ENCODE data around the gene VSIR. TPM values are rescaled to one million over a fixed set of nuclear protein-coding genes. Genes with fewer than 3 reads are reported as not detected.

VSIR gene
- total RNA-seq = 10 to 100 TPM; 14.8 to 17.1 TPM

DNA sequence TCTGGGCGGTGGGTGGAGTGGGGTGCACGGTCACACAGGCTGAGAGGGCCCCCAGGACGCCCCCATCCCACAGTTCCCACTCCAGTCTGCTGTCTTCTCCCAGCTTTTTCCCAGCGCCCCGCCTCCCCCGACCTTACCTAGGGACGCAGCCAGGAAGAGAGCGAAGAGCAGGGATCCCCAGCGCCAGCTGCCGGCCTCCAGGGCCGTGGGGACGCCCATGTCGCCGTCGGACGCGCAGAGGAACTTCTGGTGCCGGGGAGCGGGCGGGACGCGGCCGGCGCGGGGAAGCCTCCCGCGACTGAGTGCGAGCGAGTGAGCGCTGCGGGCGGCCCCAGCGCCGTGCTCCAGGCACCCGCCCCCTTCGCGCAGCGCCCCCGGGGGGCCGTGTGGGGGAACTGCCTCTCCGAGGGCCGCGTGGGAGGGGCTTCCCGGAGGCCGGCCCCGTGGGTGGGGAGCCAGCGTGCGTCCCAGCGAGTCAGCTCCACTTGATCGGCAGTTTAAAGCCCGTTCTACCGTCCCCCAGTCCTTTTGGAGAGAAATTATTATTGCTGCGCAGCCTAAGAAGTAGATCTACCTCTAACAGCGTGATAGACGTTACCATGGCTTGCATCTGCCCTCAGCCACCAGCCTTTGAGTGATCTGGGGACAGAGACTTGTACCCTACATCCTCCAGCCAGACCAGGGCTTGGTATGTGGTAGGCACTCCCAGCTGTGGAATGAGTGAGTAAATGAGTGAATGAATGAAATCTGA lies at the start of gene VSIR:
Gene VSIR (minus strand): TSS at position 300 of the 751 bp plus-strand sequence. CDS start 81 bp downstream, at position 219.
- 0 to 2% methylated on average over 5 to 48 of the region's 55 CpGs for WGBS, 2 donors
- peak; percentile 82 for ATAC-seq

GRCh38 chr10:71821909-71822763 lies 48.8 kb upstream of the VSIR start:
- no peaks in the 10 kb centered on the region for H3K9me3 ChIP-seq
- intact Hi-C loops (cut with DNase I) = no loop called here
- no peaks in the 10 kb centered on the region for H3K4me1 ChIP-seq
- no peak overlapping the region for H3K27ac ChIP-seq
- no peaks in the 10 kb centered on the region for H3K27me3 ChIP-seq
- WGBS, 2 donors = 72 to 87% methylated on average over 6 to 9 of the region's 9 CpGs
- ATAC-seq = no peak
- no peak for DNase-seq
- TF ChIP-seq POLR2A (IDR thresholded peaks at IDR 0.05) = no peak
- TF ChIP-seq, protein P1, sequence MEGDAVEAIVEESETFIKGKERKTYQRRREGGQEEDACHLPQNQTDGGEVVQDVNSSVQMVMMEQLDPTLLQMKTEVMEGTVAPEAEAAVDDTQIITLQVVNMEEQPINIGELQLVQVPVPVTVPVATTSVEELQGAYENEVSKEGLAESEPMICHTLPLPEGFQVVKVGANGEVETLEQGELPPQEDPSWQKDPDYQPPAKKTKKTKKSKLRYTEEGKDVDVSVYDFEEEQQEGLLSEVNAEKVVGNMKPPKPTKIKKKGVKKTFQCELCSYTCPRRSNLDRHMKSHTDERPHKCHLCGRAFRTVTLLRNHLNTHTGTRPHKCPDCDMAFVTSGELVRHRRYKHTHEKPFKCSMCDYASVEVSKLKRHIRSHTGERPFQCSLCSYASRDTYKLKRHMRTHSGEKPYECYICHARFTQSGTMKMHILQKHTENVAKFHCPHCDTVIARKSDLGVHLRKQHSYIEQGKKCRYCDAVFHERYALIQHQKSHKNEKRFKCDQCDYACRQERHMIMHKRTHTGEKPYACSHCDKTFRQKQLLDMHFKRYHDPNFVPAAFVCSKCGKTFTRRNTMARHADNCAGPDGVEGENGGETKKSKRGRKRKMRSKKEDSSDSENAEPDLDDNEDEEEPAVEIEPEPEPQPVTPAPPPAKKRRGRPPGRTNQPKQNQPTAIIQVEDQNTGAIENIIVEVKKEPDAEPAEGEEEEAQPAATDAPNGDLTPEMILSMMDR (IDR thresholded peaks at IDR 0.05) = no peak
- H3K4me3 ChIP-seq = no peak overlapping the region
- H3K36me3 ChIP-seq (replicated peaks in 1 of 2; ENCODE audit: insufficient read depth in 1 of 2, low read depth in 2 of 2) = peaks cover 25 to 63% of the 10 kb centered on the region in 2 donors

More for the DNA sequence above, at the start of gene VSIR:
- no peaks in the 10 kb centered on the region for H3K9me3 ChIP-seq
- intact Hi-C loops (cut with DNase I) = no loop called here
- no peaks in the 10 kb centered on the region for H3K36me3 ChIP-seq (replicated peaks in 1 of 2; ENCODE audit: insufficient read depth in 1 of 2, low read depth in 2 of 2)
- peak within 1 kb of the TSS; percentile 23 to 39 for H3K4me3 ChIP-seq
- peak; percentile 77 to 89 (median 78) for TF ChIP-seq POLR2A (IDR thresholded peaks at IDR 0.05)
- TF ChIP-seq, protein P1 (IDR thresholded peaks at IDR 0.05) = peak; percentile 44 to 89 (median 67)
- H3K27ac ChIP-seq = peak within 1 kb of the TSS; percentile 62 to 79 (median 76)
- no peaks in the 10 kb centered on the region for H3K27me3 ChIP-seq
- H3K4me1 ChIP-seq = peaks cover 42% of the 10 kb centered on the region
- DNase-seq = peak; percentile 77 to 82 (median 80)

GRCh38 chr10:71820966-71821365 lies 47.6 kb upstream of the VSIR start:
- no peak overlapping the region for H3K27ac ChIP-seq
- peaks cover 28 to 55% of the 10 kb centered on the region in 2 donors for H3K36me3 ChIP-seq (replicated peaks in 1 of 2; ENCODE audit: insufficient read depth in 1 of 2, low read depth in 2 of 2)
- no peaks in the 10 kb centered on the region for H3K9me3 ChIP-seq
- TF ChIP-seq POLR2A (IDR thresholded peaks at IDR 0.05) = no peak
- TF ChIP-seq, protein P1 (IDR thresholded peaks at IDR 0.05) = no peak
- H3K4me3 ChIP-seq = no peak overlapping the region
- DNase-seq = no peak
- intact Hi-C loops (cut with DNase I) = no loop called here
- no peaks in the 10 kb centered on the region for H3K4me1 ChIP-seq
- no peak for ATAC-seq
- no peaks in the 10 kb centered on the region for H3K27me3 ChIP-seq
- WGBS, 2 donors = 90 to 93% methylated on average over 7 to 8 of the region's 8 CpGs

DNA sequence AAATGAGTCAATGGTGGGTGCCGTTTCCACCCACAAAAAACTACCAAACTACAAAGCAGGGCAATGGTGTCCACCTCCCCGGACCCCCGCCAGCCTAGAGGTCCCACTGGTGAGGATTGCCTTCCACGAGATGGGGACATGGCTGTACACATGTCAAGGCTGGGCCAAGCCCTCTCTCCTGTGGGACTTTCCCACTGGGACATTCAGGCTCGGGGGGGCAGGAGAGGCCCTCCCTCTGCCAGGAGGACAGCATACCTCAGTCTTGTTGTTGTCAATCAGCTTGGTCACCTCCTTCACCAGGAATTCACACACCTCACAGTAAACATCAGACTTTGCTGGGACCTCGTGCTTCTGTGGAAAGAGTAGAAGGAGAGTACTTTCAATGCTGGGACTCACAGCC lies 46.7 kb upstream of the VSIR start:
- no peak overlapping the region for H3K27ac ChIP-seq
- no peaks in the 10 kb centered on the region for H3K9me3 ChIP-seq
- 75 to 77% methylated on average over 4 of the region's 6 CpGs for WGBS, 2 donors
- intact Hi-C loops (cut with DNase I) = loop anchor here (10.0 kb wide), 1 partner anchor 435 kb away; no protein-coding TSS in a partner anchor
- H3K4me1 ChIP-seq = no peaks in the 10 kb centered on the region
- TF ChIP-seq POLR2A (IDR thresholded peaks at IDR 0.05) = no peak
- TF ChIP-seq, protein P1 (IDR thresholded peaks at IDR 0.05) = no peak
- peaks cover 21 to 52% of the 10 kb centered on the region in 2 donors for H3K36me3 ChIP-seq (replicated peaks in 1 of 2; ENCODE audit: insufficient read depth in 1 of 2, low read depth in 2 of 2)
- H3K27me3 ChIP-seq = no peaks in the 10 kb centered on the region
- no peak for ATAC-seq
- no peak overlapping the region for H3K4me3 ChIP-seq
- DNase-seq = no peak
